Peyer's patch (tissue), 4 donors: ENCODE results near the gene TMTC2.

Experiments
- CTCF ChIP-seq, 6 experiments: fragments of 450-650 bp in 4 of 6; fragments of 200-600 bp in 2 of 6; sonication (generic) in 1 of 6; IDR thresholded peaks; one replicate each; pipeline ENCODE4 v1.5.1; 2017 to 2019; ENCODE audit warnings: antibody characterized with exemption in 6 of 6, mild to moderate bottlenecking in 3 of 6, moderate library complexity in 1 of 6
- POLR2A ChIP-seq, 2 donors: fragments of 450-650 bp; IDR thresholded peaks; one replicate each; pipeline ENCODE4 v1.5.1; 2017; ENCODE audit warnings: antibody characterized with exemption in 2 of 2, mild to moderate bottlenecking in 2 of 2, moderate library complexity in 2 of 2

GRCh38 chr12:82948491-82948890, 261.8 kb downstream of the TMTC2 start:
- TF ChIP-seq CTCF (IDR thresholded peaks at IDR 0.05) (no peak), POLR2A (IDR thresholded peaks at IDR 0.05) (no peak)
